SK-N-SH treated with all-trans-retinoic acid at 6 μM for 48 hours (cell line): ENCODE measurements around the gene INSIG2.

Experiments used
- ATAC-seq: fragments of 200-7000 bp; cut with Tn5 transposase; 3 replicates; pipeline ENCODE4 v1.9.1; 2020; ENCODE audit warnings: mild to moderate bottlenecking, moderate library complexity
- ARNTL ChIP-seq: fragments of 450-650 bp; formaldehyde crosslinking; IDR thresholded peaks from 2 replicates; pipeline ENCODE4 v1.5.0; 2020; ENCODE audit warnings: low read depth, mild to moderate bottlenecking, moderate library complexity, borderline replicate concordance
- BACH2 ChIP-seq: fragments of 250-450 bp; sonication (Bioruptor Pico); IDR thresholded peaks from 2 replicates; pipeline ENCODE4 v1.9.0; 2021; ENCODE audit warnings: mild to moderate bottlenecking, borderline replicate concordance
- CSDC2 ChIP-seq: fragments of 250-450 bp; sonication (Bioruptor Pico); IDR thresholded peaks from 2 replicates; pipeline ENCODE4 v1.5.0; 2020; ENCODE audit warnings: mild to moderate bottlenecking, moderate library complexity
- ESRRG ChIP-seq: fragments of 250-450 bp; sonication (Bioruptor Pico); IDR thresholded peaks from 2 replicates; pipeline ENCODE4 v1.6.1; 2021; ENCODE audit warnings: mild to moderate bottlenecking
- GLIS3 ChIP-seq: fragments of 250-450 bp; sonication (Bioruptor Pico); IDR thresholded peaks from 2 replicates; pipeline ENCODE4 v1.5.0; 2020; ENCODE audit warnings: mild to moderate bottlenecking, moderate library complexity
- ISL1 ChIP-seq: fragments of 250-450 bp; sonication (Bioruptor Pico); IDR thresholded peaks from 2 replicates; pipeline ENCODE4 v2.1.2; 2022; ENCODE audit warnings: mild to moderate bottlenecking, moderate library complexity
- OSR1 ChIP-seq: fragments of 250-450 bp; sonication (Bioruptor Pico); IDR thresholded peaks from 2 replicates; pipeline ENCODE4 v1.8.0; 2022; ENCODE audit warnings: moderate library complexity, mild to moderate bottlenecking, inconsistent platforms
- PPARA ChIP-seq: fragments of 250-450 bp; sonication (Bioruptor Pico); IDR thresholded peaks from 2 replicates; pipeline ENCODE4 v1.5.0; 2020; ENCODE audit warnings: mild to moderate bottlenecking, borderline replicate concordance
- RARB ChIP-seq: fragments of 250-450 bp; sonication (Bioruptor Pico); IDR thresholded peaks from 2 replicates; pipeline ENCODE4 v1.8.0; 2021; ENCODE audit warnings: mild to moderate bottlenecking, moderate library complexity
- TCF4 ChIP-seq: fragments of 250-450 bp; sonication (Bioruptor Pico); IDR thresholded peaks from 2 replicates; pipeline ENCODE4 v1.8.0; 2021; ENCODE audit warnings: mild to moderate bottlenecking, moderate library complexity, borderline replicate concordance
- TOX ChIP-seq: fragments of 250-450 bp; sonication (Bioruptor Pico); IDR thresholded peaks from 2 replicates; pipeline ENCODE4 v1.8.0; 2021; ENCODE audit warnings: mild to moderate bottlenecking, moderate library complexity, borderline replicate concordance
- ZC3H10 ChIP-seq: fragments of 250-450 bp; sonication (Bioruptor Pico); IDR thresholded peaks from 2 replicates; pipeline ENCODE4 v1.5.1; 2021; ENCODE audit warnings: mild to moderate bottlenecking, moderate library complexity
- ZFP3 ChIP-seq: fragments of 250-450 bp; sonication (Bioruptor Pico); IDR thresholded peaks from 2 replicates; pipeline ENCODE4 v1.5.0; 2020; ENCODE audit warnings: mild to moderate bottlenecking, moderate library complexity
- ZFP30 ChIP-seq: fragments of 450-650 bp; formaldehyde crosslinking; IDR thresholded peaks from 2 replicates; pipeline ENCODE4 v1.5.0; 2022; ENCODE audit warnings: mild to moderate bottlenecking, moderate library complexity
- ZNF565 ChIP-seq: fragments of 450-650 bp; formaldehyde crosslinking; conservative IDR thresholded peaks from 2 replicates; pipeline ENCODE4 v1.5.0; 2020; ENCODE audit warnings: low read depth, mild to moderate bottlenecking, moderate library complexity
- ZNF70 ChIP-seq: fragments of 450-650 bp; formaldehyde crosslinking; IDR thresholded peaks from 2 replicates; pipeline ENCODE4 v1.5.0; 2020; ENCODE audit warnings: mild to moderate bottlenecking, moderate library complexity
- ZNF8 ChIP-seq: fragments of 450-650 bp; formaldehyde crosslinking; IDR thresholded peaks from 2 replicates; pipeline ENCODE4 v1.5.0; 2020; ENCODE audit warnings: mild to moderate bottlenecking, moderate library complexity
- TF ChIP-seq, protein P1 (sequence below): fragments of 250-450 bp; sonication (Bioruptor Pico); IDR thresholded peaks from 2 replicates; pipeline ENCODE4 v1.5.1; 2021; ENCODE audit warnings: mild to moderate bottlenecking, moderate library complexity
- TF ChIP-seq, protein P2 (sequence below): fragments of 250-450 bp; sonication (Bioruptor Pico); IDR thresholded peaks from 2 replicates; pipeline ENCODE4 v1.5.1; 2020; ENCODE audit warnings: low read depth, mild to moderate bottlenecking, moderate library complexity
- TF ChIP-seq, protein P3 (sequence below): fragments of 250-450 bp; sonication (Bioruptor Pico); IDR thresholded peaks from 2 replicates; pipeline ENCODE4 v1.8.0; 2021; ENCODE audit warnings: low read depth, mild to moderate bottlenecking, moderate library complexity, borderline replicate concordance
- TF ChIP-seq, protein P4 (sequence below): fragments of 250-450 bp; sonication (Bioruptor Pico); IDR thresholded peaks from 2 replicates; pipeline ENCODE4 v1.8.0; 2020; ENCODE audit warnings: mild to moderate bottlenecking, moderate library complexity, borderline replicate concordance

The INSIG2 gene

DNA sequence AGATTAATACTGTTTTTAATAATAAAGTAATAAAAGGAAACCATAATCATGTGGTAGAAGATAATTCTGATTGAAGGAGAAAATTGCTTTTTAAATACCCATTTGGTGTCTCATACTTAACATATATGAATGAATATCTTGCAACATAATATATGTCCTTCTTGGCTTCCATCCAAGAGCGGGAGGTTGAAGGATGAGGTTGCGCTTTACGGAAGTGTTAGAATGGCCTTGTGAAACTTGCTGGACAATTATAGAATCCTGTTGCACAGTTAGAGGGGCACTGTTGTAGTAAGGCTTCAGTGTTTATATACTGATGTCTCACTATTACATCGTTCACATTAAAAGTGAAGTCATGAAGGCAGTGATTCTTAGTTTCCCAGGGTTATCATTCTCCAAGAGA, 9.4 kb downstream of the INSIG2 start:
- ATAC-seq: no peak
- TF ChIP-seq, protein P1, sequence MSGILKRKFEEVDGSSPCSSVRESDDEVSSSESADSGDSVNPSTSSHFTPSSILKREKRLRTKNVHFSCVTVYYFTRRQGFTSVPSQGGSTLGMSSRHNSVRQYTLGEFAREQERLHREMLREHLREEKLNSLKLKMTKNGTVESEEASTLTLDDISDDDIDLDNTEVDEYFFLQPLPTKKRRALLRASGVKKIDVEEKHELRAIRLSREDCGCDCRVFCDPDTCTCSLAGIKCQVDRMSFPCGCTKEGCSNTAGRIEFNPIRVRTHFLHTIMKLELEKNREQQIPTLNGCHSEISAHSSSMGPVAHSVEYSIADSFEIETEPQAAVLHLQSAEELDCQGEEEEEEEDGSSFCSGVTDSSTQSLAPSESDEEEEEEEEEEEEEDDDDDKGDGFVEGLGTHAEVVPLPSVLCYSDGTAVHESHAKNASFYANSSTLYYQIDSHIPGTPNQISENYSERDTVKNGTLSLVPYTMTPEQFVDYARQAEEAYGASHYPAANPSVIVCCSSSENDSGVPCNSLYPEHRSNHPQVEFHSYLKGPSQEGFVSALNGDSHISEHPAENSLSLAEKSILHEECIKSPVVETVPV (CRISPR knock-in tag): no peak
- no peak for TF ChIP-seq ZNF70
- no peak for TF ChIP-seq BACH2 (CRISPR knock-in tag)

DNA sequence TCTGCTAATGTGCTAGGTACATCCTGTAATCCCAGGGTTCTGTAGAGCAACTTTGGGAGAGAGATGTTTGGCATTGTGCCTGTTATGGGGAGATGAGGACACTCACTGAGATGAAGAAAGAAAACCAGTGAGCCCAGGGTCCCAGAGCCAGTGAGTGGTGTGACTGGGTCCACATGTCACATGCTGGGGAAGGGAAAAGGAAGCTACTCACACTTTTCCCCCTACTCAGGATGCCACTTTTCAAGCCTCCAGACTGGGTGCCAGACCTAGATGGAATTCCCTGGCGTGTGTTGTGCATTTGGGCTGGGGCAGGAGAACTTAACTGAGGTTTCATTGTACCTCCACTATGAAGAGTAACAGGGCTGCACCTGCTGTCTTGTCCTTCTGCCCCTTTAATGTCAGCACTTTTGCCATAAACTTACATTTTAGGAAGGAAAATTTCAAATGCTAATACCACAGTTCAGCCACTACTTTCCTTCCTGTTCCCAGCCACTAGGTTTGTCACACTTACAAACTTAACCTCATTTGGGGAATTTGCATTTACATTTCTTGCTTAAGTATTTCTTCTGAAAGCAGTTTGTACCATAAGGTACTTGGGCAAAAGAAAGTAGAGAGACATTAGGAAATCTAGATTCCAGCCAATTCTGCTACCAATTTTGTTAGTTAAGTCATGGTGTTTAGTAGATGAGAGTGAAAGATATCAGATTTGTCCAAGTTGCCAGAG, 10.2 kb downstream of the INSIG2 start:
- no peak for ATAC-seq
- TF ChIP-seq ZNF565 (CRISPR knock-in tag) (no peak), RARB (CRISPR knock-in tag) (no peak), ZFP30 (CRISPR knock-in tag) (no peak), TCF4 (CRISPR knock-in tag) (no peak)
- TF ChIP-seq, all 23 proteins: peak for 0

DNA sequence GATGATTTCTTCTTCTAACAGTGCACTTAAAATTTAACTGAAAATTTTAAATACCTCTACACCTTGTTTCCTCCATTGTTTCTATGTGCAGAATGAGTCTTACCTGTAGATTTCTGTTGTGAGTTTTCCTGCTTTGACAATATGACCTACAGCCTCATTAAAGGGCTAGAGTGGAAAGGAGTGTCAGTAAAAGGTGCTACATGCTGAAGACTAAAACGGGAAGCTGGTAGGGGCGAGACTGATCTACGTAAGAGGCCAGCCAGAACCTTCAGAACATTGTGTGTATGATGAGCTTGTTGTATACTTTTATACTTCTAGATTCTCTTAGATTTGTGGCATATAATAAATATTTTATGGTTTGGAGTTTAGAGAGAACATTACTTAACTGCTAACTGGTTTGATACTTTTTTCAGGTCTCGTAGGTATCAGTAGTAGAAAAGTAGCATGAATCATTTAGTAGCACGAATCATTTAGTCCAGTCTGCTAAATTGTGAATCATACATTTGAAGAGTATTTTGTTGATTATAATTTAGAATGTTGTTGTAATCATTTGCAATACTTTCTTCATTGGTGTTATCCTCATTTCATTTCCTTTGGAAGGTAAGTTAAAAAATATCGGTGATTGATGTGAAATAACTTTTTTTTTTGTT, 14.3 kb downstream of the INSIG2 start:
- TF ChIP-seq BACH2 (CRISPR knock-in tag) (no peak), OSR1 (CRISPR knock-in tag) (no peak), ZNF8 (CRISPR knock-in tag) (no peak)
- TF ChIP-seq, protein P2, sequence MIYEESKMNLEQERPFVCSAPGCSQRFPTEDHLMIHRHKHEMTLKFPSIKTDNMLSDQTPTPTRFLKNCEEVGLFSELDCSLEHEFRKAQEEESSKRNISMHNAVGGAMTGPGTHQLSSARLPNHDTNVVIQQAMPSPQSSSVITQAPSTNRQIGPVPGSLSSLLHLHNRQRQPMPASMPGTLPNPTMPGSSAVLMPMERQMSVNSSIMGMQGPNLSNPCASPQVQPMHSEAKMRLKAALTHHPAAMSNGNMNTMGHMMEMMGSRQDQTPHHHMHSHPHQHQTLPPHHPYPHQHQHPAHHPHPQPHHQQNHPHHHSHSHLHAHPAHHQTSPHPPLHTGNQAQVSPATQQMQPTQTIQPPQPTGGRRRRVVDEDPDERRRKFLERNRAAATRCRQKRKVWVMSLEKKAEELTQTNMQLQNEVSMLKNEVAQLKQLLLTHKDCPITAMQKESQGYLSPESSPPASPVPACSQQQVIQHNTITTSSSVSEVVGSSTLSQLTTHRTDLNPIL (CRISPR knock-in tag): no peak
- ATAC-seq: no peak

DNA sequence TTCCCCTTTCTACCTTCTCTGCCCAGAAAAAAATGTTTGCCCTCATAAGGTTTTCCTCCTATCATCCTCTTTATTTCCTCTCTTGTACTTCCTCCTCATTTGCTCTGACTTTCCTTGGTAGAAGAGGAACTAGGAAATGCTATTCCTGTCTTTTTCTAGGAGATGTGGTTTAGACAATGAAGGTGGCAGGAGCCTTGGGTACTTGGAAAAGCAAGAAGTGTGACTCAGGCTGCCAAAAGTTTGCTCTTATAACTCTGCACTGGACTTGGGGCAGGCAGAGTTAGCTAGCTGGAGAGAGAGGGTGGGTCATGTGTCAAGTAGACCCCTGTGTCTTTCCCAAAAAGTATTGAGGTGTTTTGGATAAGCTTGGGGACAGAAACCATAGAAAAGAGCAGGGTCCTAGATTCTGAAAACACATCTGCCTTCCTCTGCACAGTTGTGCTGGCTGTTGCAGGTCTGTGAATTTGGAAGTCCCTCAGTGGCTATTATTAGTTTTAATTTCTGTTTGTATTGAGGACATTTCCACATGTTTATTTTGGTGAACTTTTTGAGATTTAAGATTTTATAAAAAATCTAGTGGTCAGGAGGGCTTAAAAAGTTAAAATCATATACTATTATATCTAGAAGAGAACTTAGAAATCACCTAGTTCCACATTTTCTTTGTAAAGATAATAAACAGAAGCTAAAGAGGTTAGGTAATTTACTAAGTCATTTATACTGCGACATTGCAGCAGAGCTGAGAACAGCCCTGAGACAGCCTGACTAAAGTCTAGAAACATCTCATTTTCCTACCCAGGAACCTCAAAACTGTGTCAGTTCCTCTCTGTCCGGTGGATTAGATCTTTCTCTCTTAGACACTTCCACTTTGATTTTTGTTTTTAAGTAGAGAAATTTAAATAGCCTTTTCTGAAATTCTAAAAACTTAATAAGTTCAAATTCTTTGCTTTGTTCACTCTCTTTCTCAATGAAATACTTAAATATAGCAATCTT, 16.0 kb downstream of the INSIG2 start:
- no peak for ATAC-seq
- TF ChIP-seq ARNTL (no peak), ISL1 (no peak), ZNF70 (no peak), TCF4 (CRISPR knock-in tag) (no peak), OSR1 (CRISPR knock-in tag) (no peak), ZFP3 (CRISPR knock-in tag) (no peak), BACH2 (CRISPR knock-in tag) (no peak), GLIS3 (CRISPR knock-in tag) (no peak), ZFP30 (CRISPR knock-in tag) (no peak), CSDC2 (CRISPR knock-in tag) (no peak), ZNF565 (CRISPR knock-in tag) (no peak), ESRRG (CRISPR knock-in tag) (no peak), ZC3H10 (CRISPR knock-in tag) (no peak), TOX (CRISPR knock-in tag) (no peak), PPARA (no peak)
- TF ChIP-seq, protein P3, sequence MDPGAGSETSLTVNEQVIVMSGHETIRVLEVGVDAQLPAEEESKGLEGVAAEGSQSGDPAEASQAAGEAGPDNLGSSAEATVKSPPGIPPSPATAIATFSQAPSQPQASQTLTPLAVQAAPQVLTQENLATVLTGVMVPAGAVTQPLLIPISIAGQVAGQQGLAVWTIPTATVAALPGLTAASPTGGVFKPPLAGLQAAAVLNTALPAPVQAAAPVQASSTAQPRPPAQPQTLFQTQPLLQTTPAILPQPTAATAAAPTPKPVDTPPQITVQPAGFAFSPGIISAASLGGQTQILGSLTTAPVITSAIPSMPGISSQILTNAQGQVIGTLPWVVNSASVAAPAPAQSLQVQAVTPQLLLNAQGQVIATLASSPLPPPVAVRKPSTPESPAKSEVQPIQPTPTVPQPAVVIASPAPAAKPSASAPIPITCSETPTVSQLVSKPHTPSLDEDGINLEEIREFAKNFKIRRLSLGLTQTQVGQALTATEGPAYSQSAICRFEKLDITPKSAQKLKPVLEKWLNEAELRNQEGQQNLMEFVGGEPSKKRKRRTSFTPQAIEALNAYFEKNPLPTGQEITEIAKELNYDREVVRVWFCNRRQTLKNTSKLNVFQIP (CRISPR knock-in tag): no peak
- TF ChIP-seq, protein P4, sequence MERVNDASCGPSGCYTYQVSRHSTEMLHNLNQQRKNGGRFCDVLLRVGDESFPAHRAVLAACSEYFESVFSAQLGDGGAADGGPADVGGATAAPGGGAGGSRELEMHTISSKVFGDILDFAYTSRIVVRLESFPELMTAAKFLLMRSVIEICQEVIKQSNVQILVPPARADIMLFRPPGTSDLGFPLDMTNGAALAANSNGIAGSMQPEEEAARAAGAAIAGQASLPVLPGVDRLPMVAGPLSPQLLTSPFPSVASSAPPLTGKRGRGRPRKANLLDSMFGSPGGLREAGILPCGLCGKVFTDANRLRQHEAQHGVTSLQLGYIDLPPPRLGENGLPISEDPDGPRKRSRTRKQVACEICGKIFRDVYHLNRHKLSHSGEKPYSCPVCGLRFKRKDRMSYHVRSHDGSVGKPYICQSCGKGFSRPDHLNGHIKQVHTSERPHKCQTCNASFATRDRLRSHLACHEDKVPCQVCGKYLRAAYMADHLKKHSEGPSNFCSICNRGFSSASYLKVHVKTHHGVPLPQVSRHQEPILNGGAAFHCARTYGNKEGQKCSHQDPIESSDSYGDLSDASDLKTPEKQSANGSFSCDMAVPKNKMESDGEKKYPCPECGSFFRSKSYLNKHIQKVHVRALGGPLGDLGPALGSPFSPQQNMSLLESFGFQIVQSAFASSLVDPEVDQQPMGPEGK (CRISPR knock-in tag): no peak
- TF ChIP-seq, protein P2 (CRISPR knock-in tag): no peak
- TF ChIP-seq, protein P1 (CRISPR knock-in tag): no peak
